Coronary artery (tissue), 2 donors: ENCODE data around the gene ATAD3B.
"Not testable (repeated sequence)": the region's sequence is repeated elsewhere in the genome, so short reads cannot be mapped to it uniquely, and the experiment has no call there.

Experiments used
- DNase-seq: peaks from one replicate; pipeline ENCODE4 v3.0.0-alpha.2; 2017; ENCODE audit warnings: low spot score
- H3K27ac ChIP-seq, 2 donors: fragments of 200-600 bp; sonication (generic); one replicate each; pipeline ENCODE4 v1.5.1; 2016 to 2019
- H3K4me3 ChIP-seq: fragments of 200-600 bp; sonication (generic); 2 replicates; pipeline ENCODE4 v1.5.1; 2016; ENCODE audit warnings: mild to moderate bottlenecking, moderate library complexity
- CTCF ChIP-seq: fragments of 200-600 bp; sonication (generic); IDR thresholded peaks from one replicate; pipeline ENCODE4 v1.5.1; 2019; ENCODE audit warnings: antibody characterized with exemption

ATAD3B gene

GRCh38 chr1:1470626-1471388 is 758 bp upstream of the ATAD3B start:
- no peak for TF ChIP-seq CTCF
- peak overlapping the region; percentile 71 to 90 for H3K27ac ChIP-seq
- DNase-seq: no peak
- H3K4me3 ChIP-seq: peak overlapping the region; percentile 93

GRCh38 chr1:1472053-1472876 is 700 bp downstream of the ATAD3B start:
- not testable (repeated sequence) for DNase-seq, H3K27ac ChIP-seq
- peak overlapping the region; percentile 93 for H3K4me3 ChIP-seq

- DNase-seq, H3K27ac ChIP-seq, H3K4me3 ChIP-seq: not testable (repeated sequence)
Measured at GRCh38 chr1:1476011-1476410, 4.4 kb downstream of the ATAD3B start.

GRCh38 chr1:1477206-1477605 is 5.6 kb downstream of the ATAD3B start:
- Histone ChIP-seq H3K27ac (no peak overlapping the region), H3K4me3 (no peak overlapping the region)
- no peak for TF ChIP-seq CTCF
- no peak for DNase-seq

GRCh38 chr1:1479547-1480487 is 8.3 kb downstream of the ATAD3B start:
- Histone ChIP-seq H3K4me3 (no peak overlapping the region), H3K27ac (no peak overlapping the region)
- TF ChIP-seq CTCF: no peak
- no peak for DNase-seq

GRCh38 chr1:1480488-1480867 is 8.9 kb downstream of the ATAD3B start:
- not testable (repeated sequence) for DNase-seq, H3K4me3 ChIP-seq, H3K27ac ChIP-seq

GRCh38 chr1:1481811-1482210 is 10.2 kb downstream of the ATAD3B start:
- H3K4me3 ChIP-seq, DNase-seq, H3K27ac ChIP-seq: not testable (repeated sequence)

- no peak overlapping the region for H3K4me3 ChIP-seq
- no peak overlapping the region for H3K27ac ChIP-seq
- TF ChIP-seq CTCF: no peak
- no peak for DNase-seq
Measured at GRCh38 chr1:1482856-1483255, 11.3 kb downstream of the ATAD3B start.
